Motor neuron (in vitro differentiated cells): ENCODE data around the gene NUBP1. TPM values are rescaled to one million over a fixed set of nuclear protein-coding genes. Genes with fewer than 3 reads are reported as not detected.

ENCODE experiments used
- ATAC-seq, 8 experiments: fragments of 200-7000 bp; cut with Tn5 transposase; replicated peaks in 6 of 8; 2 replicates each; pipeline ENCODE4 v1.8.0; 2021; ENCODE audit warnings: mild to moderate bottlenecking in 8 of 8, moderate library complexity in 8 of 8
- H3K27ac ChIP-seq, 2 donors: fragments of 250-450 bp; sonication (Bioruptor Pico); 2 replicates each; pipeline ENCODE4 v1.9.0; 2021; ENCODE audit warnings: antibody characterized with exemption in 2 of 2, mild to moderate bottlenecking in 2 of 2, moderate library complexity in 1 of 2
- H3K4me1 ChIP-seq, 2 donors: fragments of 250-450 bp; sonication (Bioruptor Pico); replicated peaks in 1 of 2; 2 replicates each; pipeline ENCODE4 v1.6.1; 2021; ENCODE audit warnings: antibody characterized with exemption in 2 of 2, mild to moderate bottlenecking in 2 of 2, moderate library complexity in 1 of 2
- H3K4me3 ChIP-seq, 5 donors: fragments of 250-450 bp; sonication (Bioruptor Pico); 2 replicates each; pipeline ENCODE4 v1.9.0; 2021; ENCODE audit warnings: antibody characterized with exemption in 5 of 5, mild to moderate bottlenecking in 5 of 5, moderate library complexity in 4 of 5
- WGBS, 10 experiments: fragments of 450-650 bp; shearing (Covaris generic); methylation state at CpG; one replicate each; pipeline ENCODE4 v1.0.0; 2022; 5-methylcytosine and 5-hydroxymethylcytosine counted together
- in situ Hi-C, 9 experiments: fragments of 400-800 bp; cut with MboI; loops; one replicate each; pipeline ENCODE4 v1.15.0; 2021; ENCODE audit warnings: low sequenced_read_pairs in 9 of 9, low pct_unique_long_range_greater_than_20kb in 2 of 9; ENCODE audit not compliant: unreplicated experiment in 9 of 9
- total RNA-seq, 8 experiments: library from RNA; unstranded; fragments of 300-600 nt; gene quantifications; 2 replicates each; pipeline versions ENCODE4 v1.2.3 to v1.2.4, GENCODE V29; 2022

The NUBP1 gene
- total RNA-seq, 8 experiments from 2014 or later: 14.9 to 42.4 (median 26.4) TPM

- WGBS, 10 experiments: 17 to 87% (median 60%) methylated on average over 1 to 4 of the region's 64 CpGs; no CpG with 5 or more reads in 5 of the 10 experiments
- H3K4me1 ChIP-seq: no peaks in the 10 kb centered on the region
- H3K27ac ChIP-seq: no peak within 1 kb of the TSS
- in situ Hi-C loops: no loop called here
- H3K4me3 ChIP-seq: peak within 1 kb of the TSS; percentile 25 to 38 (median 33)
- ATAC-seq: peak in 5 of 8 experiments; percentile 90 to 92 (median 91)
Measured at GRCh38 chr16:10817963-10818941, 74.6 kb downstream of the NUBP1 start, which contains the start of gene TVP23A. Gene TVP23A, minus strand, starts transcription at chr16:10818794. Its CDS starts 301 bp downstream, at chr16:10818493.

Other genes with a start within 250 kb of the NUBP1 start
- 10 to 100 TPM in 5 of 8 experiments, 1 to 10 TPM in 1, under 1 TPM in 2; 0.50 to 17.9 (median 10.3) TPM for gene EMP2, start 163.2 kb upstream of the NUBP1 start, total RNA-seq
- 1 to 10 TPM in 1 of 8 experiments, under 1 TPM in 3, not detected in 4; 0.22 to 1.1 (median 0.69) TPM for gene TEKT5, start 48.9 kb upstream of the NUBP1 start, total RNA-seq
- 1 to 10 TPM in 6 of 8 experiments, under 1 TPM in 2; 0.15 to 5.5 (median 2.7) TPM for gene TVP23A, start 75.0 kb downstream of the NUBP1 start, total RNA-seq
- 1 to 10 TPM in 5 of 8 experiments, under 1 TPM in 3; 0.38 to 5.0 (median 1.8) TPM for gene CIITA, start 133.4 kb downstream of the NUBP1 start, total RNA-seq
- gene DEXI, start 198.6 kb downstream of the NUBP1 start, total RNA-seq: 10 to 100 TPM; 18.6 to 50.2 (median 27.1) TPM
- 10 to 100 TPM; 13.4 to 75.0 (median 17.2) TPM for gene CLEC16A, start 200.7 kb downstream of the NUBP1 start, total RNA-seq